ENCODE data around the gene PTGFRN.
"Not testable (repeated sequence)": the region's sequence is repeated elsewhere in the genome, so short reads cannot be mapped to it uniquely, and the experiment has no call there.

The PTGFRN gene

DNA sequence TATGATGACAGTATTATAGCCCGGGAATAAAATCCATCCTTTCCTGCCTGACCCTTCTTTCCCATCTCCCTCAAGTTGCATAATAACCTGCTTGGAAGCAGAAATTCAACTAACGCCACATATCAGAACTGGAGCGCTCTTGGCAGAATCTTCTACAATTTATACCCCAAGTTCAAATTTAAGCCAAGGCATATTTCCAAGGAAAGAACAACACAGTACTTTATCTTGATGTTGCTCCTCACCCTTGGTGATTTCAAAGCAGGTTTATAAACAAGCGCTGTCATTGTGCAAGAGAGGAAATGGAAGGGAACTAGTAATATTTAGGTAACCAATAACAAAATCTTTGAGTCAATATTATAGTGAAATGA is 38.0 kb upstream of the PTGFRN start:
- TF ChIP-seq, protein P1, sequence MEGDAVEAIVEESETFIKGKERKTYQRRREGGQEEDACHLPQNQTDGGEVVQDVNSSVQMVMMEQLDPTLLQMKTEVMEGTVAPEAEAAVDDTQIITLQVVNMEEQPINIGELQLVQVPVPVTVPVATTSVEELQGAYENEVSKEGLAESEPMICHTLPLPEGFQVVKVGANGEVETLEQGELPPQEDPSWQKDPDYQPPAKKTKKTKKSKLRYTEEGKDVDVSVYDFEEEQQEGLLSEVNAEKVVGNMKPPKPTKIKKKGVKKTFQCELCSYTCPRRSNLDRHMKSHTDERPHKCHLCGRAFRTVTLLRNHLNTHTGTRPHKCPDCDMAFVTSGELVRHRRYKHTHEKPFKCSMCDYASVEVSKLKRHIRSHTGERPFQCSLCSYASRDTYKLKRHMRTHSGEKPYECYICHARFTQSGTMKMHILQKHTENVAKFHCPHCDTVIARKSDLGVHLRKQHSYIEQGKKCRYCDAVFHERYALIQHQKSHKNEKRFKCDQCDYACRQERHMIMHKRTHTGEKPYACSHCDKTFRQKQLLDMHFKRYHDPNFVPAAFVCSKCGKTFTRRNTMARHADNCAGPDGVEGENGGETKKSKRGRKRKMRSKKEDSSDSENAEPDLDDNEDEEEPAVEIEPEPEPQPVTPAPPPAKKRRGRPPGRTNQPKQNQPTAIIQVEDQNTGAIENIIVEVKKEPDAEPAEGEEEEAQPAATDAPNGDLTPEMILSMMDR (IDR thresholded peaks at IDR 0.05; ENCODE audit: low read depth, low read length, missing control alignments): no peak
- DNase-seq (ENCODE audit: extremely low read depth, low read depth): no peak
- H3K4me3 ChIP-seq (replicated peaks; ENCODE audit: low read depth, low read length): no peak overlapping the region

DNA sequence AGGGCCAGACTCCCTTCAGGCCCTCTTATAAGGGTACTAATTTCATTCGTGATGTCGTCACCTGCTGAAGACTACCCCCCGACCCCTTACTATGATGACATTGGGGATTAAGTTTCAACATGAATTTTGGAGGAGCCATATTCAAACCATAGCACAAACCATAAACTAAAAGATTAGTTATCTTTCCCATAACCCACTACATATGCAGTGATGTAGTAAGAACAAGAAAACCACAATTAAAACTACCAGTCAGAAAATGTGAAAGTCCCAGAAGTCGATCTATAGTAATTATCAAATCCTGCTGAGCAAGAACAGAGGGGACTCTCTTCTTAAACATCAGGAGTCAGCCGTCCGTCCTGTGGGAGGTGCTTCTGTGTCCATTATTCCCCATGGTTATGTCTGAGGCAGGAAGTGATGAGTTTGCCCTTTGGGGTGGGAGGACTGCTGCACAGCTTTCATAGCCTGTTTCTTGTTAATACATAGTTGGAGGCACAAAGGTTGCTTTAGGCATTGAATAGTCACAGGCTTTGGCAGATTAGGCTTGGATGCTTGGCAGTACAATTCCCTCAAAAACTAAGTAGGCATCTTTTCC is 35.9 kb upstream of the PTGFRN start:
- DNase-seq (ENCODE audit: extremely low read depth, low read depth): no peak
- TF ChIP-seq, protein P1 (IDR thresholded peaks at IDR 0.05; ENCODE audit: low read depth, low read length, missing control alignments): no peak
- H3K4me3 ChIP-seq (replicated peaks; ENCODE audit: low read depth, low read length): no peak overlapping the region

DNA sequence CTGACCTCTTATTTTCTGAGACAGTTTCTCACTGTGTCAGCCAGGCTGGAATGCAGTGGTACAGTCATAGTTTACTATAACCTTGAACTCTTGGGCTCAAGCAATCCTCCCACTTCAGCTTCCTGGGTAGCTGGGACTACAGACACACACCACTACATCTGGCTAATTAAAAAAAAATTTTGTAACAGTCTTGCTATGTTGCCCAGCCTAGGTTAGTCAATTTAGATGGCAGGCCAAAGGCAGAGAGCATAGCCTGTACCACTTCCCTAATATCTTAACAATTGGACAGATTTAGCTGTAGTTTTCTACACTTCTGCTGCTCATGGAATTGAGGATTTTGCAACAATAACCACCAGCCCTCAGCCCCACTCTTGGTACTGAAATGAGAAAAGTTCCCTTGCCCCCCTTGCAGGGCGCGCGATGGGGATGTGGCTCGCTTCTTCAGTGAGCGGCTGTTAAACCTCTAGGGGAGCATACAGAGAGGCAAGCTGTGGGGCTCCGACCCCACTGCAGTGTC is 34.9 kb upstream of the PTGFRN start:
- no peak overlapping the region for H3K4me3 ChIP-seq (replicated peaks; ENCODE audit: low read depth, low read length)
- TF ChIP-seq, protein P1 (IDR thresholded peaks at IDR 0.05; ENCODE audit: low read depth, low read length, missing control alignments): no peak
- DNase-seq (ENCODE audit: extremely low read depth, low read depth): no peak

DNA sequence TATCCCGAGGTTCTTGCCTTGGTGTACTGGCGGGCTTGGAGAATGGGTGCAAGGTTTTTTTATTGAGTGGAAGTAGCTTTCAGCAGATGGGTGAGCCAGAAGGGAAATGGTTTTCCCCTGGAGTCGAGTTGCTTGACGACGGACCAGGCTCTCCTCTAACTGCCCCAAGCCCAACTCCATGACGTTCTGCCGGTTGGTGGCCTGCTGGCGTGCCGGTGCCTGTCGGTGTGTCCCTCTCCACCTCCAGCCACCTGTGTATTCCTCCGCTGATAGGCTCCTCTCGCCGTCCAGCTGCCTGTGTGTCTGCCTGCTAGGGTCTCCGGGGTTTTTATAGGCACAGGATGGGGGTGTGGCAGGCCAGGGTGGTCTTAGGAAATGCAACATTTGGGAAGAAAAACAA is 34.3 kb upstream of the PTGFRN start:
- DNase-seq (ENCODE audit: extremely low read depth, low read depth): no peak
- TF ChIP-seq, protein P1 (IDR thresholded peaks at IDR 0.05; ENCODE audit: low read depth, low read length, missing control alignments): no peak
- H3K4me3 ChIP-seq (replicated peaks; ENCODE audit: low read depth, low read length): no peak overlapping the region

DNA sequence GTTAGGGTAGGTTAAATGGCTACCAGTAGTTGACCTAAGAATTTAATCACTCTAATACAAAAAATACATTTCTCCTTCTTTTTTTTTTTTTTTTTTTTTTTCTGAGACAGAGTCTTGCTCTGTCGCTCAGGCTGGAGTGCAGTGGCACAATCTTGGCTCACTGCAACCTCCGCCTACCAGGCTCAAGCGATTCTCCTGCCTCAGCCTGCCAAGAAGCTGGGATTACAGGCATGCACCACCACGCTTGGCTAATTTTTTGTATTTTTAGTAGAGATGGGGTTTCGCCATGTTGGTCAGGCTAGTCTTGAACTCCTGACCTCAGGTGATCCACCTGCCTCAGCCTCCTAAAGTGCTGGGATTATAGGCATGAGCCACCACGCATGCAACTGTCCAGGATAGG is 33.8 kb upstream of the PTGFRN start:
- not testable (repeated sequence) for H3K4me3 ChIP-seq (replicated peaks; ENCODE audit: low read depth, low read length); DNase-seq (ENCODE audit: extremely low read depth, low read depth)

DNA sequence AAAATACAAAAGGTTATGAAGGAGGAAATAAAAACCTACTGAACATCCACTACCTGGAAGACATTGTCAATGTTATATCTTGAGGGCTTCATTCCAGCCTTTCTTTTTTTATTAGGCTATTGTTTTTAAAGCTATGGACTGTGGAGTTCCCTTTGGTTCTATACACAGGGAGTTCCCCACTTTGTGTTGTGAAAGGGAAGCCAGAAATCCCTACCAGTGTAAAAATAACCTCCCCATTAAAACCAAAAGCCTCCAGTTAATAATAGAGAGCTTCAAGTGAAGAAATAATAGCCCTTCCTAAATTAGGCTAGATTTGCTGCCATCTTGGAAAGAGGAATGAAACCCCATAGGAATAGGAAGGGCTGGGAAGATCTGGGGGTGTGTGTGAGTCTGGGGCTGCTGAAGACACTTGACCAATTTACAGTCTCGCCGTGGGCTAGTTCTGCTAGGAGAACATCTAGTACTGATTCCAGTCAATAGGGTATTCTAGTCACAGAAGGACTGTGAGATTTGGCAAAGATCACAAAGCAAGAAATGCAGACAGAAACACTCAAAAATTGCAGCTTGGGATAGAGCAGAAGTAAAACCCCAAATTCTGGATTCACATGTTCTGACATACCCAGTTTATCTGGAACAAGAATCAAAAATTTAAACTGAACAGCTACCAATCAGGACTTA is 32.4 kb upstream of the PTGFRN start:
- no peak for DNase-seq (ENCODE audit: extremely low read depth, low read depth)
- H3K4me3 ChIP-seq (replicated peaks; ENCODE audit: low read depth, low read length): no peak overlapping the region; the same call in 1 of the 2 replicates

More for the DNA sequence above, 32.4 kb upstream of the PTGFRN start:
- TF ChIP-seq, protein P1 (IDR thresholded peaks at IDR 0.05; ENCODE audit: low read depth, low read length, missing control alignments): no peak
